RPMI7951 (cell line): Measurements from ENCODE around the gene C2orf49. TPM values are rescaled to one million over a fixed set of nuclear protein-coding genes. Genes with fewer than 3 reads are reported as not detected.

ENCODE experiments used
- DNase-seq: peaks from one replicate; pipeline ENCODE4 v3.0.0-alpha.2; 2012; ENCODE audit warnings: low read depth
- total RNA-seq: library from RNA; depleted of rRNA; stranded (reverse); fragments of >200 nt; shearing (Covaris generic); gene quantifications from 2 replicates; pipeline ENCODE4 v1.2.3, GENCODE V29; 2014

C2orf49 gene
- total RNA-seq, 1 experiment from 2014 or later = 26.2 TPM

GRCh38 chr2:105362862-105363591 is 25.7 kb downstream of the C2orf49 start:
- no peak for DNase-seq

DNA sequence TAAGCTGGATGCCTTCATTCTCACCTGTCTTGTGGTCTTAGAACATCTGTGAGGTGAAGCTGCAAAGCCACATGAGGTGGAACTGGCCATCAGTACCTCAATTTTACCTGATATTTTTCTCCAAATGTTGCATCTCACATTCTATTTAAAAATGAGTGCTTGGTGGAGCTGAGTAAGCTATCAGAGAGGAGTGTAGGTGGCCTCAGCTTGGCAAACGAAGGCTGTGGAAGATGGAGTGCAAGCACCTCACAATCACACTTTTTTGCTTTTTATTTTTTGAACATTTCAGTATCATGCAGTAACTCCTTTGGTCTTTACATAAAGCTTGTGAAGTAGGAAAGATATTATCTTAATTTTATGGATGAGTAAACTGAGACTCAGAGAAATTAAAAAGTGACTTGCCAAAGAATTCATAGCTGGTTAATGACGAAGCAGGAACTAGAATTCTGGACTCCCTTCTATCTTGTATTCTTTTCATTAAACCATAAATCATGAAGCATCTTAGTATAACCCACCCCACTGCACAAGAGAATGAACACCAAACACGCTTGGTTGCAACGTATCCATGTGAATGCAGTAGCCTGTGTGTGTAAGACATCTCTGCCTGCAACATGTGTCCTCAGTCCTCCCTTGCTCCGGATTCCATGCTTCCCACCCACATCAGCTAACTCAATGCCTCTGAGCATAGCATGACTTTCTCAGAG is 27.2 kb downstream of the C2orf49 start:
- DNase-seq = no peak

- no peak for DNase-seq
Measured at GRCh38 chr2:105365206-105365605, 27.9 kb downstream of the C2orf49 start.

DNA sequence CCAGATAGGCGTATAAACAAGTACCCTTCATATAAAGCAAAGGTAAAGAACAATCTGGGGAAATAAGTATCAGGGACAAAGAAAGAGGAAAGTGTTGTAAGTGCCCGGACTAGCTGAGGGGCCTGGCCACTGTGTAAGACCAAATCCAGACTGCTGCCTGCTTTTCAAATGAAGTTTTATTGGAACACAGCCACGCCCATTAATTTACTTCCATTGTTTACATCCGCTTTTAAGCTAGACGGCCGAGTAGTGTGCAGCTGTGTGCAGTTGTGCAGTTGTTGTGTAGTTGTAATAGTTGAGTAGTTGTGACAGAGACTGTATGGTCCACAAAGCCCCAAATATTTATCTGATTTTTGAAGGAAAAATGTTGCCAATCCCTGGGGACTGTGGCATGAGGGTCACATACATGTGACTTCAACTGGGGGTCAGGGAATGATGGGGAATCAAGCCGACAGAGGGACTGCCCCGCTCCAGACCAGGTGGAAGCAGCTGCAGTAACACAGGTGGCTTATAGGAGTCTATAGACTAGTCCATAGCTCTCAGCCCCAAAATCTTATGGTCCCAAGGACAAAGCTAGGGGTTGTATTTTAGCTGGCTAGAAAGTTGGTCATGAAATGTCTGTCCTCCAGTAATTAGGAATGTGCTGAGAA is 31.5 kb downstream of the C2orf49 start:
- DNase-seq = no peak

DNA sequence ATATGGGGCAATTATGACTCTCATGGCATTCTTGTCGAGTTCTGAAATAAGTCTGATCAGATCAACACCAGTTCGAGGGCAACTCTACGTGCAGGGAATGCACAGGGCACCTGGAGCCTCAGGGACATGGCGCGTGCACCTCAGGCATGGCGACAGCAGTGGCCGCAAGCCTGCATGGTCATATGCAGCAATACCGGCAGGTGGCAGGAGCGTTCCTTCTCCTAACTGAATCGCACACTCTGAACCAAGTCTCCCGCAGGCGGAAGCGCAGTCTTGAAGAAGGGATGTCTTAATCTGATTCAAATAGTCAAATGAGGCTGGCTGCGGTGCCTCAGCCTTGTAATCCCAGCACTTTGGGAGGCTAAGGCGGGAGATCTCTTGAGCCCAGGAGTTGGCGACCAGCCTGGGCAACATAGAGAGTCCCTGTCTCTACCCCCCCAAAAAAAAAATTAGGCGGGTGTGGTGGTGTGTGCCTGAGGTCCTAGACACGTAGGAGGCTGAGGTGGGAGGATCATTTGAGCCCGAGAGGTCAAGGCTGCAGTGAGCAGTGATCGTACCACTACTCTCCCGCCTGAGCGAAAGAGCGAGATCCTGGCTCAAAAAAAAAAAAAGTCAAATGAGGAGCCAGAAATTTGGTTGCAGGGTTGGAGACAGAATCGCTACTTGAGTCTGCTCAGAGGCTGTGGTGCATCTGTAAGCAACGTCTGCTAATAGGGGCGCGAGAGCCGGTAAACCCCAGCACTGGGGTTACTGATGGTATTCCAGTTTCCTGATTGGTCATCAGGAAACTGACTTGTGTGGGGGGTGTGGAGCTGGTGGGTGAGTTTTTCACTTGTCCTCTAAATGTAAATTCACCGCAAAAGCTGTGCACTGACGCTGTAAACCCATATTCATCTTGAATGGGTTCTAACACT is 32.7 kb downstream of the C2orf49 start:
- DNase-seq = peak; percentile 81

GRCh38 chr2:105371156-105371555 is 33.8 kb downstream of the C2orf49 start:
- DNase-seq = no peak

- no peak for DNase-seq
Measured at GRCh38 chr2:105371810-105372209, 34.5 kb downstream of the C2orf49 start.

GRCh38 chr2:105373344-105373781 is 36.0 kb downstream of the C2orf49 start:
- no peak for DNase-seq

DNA sequence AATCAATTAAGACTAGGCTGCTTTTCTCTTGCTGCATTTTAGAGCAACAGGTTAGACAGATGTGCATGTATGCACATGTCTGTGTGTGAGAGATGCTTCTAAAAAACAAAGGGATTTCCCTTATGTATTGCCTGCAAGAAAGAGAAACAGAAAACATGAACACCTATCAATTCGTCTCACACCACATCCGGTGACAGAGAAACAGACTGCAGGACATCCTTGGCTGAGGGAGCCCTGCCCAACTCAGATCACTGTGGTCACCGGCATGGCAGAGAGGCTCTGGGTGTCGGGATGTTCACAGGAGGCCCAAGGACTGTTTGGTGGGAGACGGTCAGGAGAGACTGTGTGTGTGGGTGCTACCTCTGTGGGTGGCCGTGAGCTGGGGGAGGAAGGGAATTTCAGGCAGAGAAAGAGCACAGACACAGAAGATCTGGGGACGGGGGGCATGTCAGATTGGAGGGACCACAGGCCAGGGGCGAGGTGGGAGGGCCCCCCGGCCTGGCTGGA is 36.6 kb downstream of the C2orf49 start:
- no peak for DNase-seq

GRCh38 chr2:105375001-105375561 is 37.7 kb downstream of the C2orf49 start:
- no peak for DNase-seq

- no peak for DNase-seq
Measured at GRCh38 chr2:105376010-105376409, 38.7 kb downstream of the C2orf49 start.

DNA sequence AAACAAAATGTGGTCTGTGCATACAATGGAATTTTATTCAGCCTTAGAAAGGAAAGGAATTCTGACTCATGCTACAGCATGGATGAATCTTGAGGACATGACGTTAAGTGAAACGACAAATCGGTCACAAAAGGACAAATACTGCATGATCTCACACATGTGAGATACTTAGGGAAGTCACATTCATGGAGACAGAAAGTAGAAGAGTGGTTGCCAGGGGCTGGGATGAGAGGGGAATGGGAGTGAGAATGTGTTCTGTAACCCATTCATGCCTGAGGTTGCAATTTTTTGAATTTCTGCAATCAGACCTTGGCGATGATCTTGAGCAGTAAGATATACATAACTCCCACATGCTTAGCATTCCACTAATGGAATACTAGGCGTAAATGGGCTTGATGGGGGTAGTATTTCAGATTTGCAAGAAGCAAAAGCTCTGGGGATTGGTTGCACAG is 39.5 kb downstream of the C2orf49 start:
- peak; percentile 29 for DNase-seq

- peak; percentile 35 for DNase-seq
Measured at GRCh38 chr2:105377871-105378270, 40.5 kb downstream of the C2orf49 start.

- no peak for DNase-seq
Measured at GRCh38 chr2:105378276-105378840, 41.0 kb downstream of the C2orf49 start.

DNA sequence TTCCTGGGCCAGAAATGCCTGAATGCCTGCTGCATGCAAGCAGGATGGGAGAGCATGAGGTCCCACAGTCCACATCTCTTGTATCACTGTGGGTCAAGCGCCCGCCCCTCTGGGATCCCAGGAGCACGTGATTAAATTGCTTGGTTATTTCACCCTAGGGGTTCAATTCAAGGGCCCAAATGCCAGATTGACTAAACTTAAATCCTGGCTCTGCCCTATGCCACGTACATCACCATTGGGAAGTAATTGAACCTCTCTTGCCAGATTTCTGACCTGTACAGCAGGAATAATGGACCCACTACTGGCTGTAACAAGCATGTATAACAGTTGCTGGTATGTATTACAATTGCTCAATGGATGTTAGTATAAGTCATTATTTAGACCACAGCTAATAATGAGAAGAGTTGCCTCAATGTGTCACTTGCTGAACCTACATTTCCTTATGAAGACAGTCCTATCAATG is 41.6 kb downstream of the C2orf49 start:
- DNase-seq = no peak

GRCh38 chr2:105379741-105380186 is 42.4 kb downstream of the C2orf49 start:
- DNase-seq = no peak

- no peak for DNase-seq
Measured at GRCh38 chr2:105380432-105381100, 43.2 kb downstream of the C2orf49 start.

DNA sequence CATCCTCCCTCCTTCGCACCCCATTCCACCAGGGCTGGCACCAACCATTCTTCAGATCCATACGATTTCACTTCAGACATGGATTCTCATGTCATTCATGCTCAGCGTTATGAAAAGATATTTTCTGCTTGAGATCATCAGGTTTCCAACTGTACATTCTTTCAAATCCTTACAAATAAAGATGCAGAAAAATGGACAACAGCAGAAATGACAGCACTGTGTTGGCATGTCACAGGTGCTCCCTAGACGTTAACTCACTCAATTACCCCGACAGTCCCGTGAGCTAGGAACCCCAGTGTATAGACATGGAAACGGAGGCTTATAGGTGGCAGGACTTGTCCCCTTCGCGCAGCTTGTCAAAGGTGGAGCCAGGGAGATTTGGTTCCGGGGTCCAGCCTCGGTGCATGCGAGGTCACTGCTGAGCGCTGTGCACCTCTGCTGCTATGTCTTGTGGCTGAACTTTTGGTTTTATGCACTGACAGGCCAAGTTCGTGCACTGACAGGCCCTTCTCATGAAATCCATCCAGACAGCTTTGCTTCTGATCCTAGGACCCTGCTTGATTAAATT is 43.8 kb downstream of the C2orf49 start:
- DNase-seq = no peak

- no peak for DNase-seq
Measured at GRCh38 chr2:105382177-105382576, 44.8 kb downstream of the C2orf49 start.
